GM18907 (cell line): ENCODE data around the gene LRRTM3.
A peak's percentile ranks its signal among the peaks of the same experiment; 100 is the strongest.

Source experiments
- ATAC-seq: cut with Tn5 transposase; IDR thresholded peaks from one replicate; pipeline ENCODE4 v1.9.1; 2021; ENCODE audit warnings: mild to moderate bottlenecking, moderate library complexity; ENCODE audit not compliant: unreplicated experiment

The LRRTM3 gene

GRCh38 chr10:66925896-66926715 lies at the start of gene LRRTM3:
TSS of gene LRRTM3 (plus strand) at chr10:66926036.
- peak; percentile 100 for ATAC-seq

- no peak for ATAC-seq
Observed at GRCh38 chr10:66877361-66877760, 48.5 kb upstream of the LRRTM3 start.

DNA sequence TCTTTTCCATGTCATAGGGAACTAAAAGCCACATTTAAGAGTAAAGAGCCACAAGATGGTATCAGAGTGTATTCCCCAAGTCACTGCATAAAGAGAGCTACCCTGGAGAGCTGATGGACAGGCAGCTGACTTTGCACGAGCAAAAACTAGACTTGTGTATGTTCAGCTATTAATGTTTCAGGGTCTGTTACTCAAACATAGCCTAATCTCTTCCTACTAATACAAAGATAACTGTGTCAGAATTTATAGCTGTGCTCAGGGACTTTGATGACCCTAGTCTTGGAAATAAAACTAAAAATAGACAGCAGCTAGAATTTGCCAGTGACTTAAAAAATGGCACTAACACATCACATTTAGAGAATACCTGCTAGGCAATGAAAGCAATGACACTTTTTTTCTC lies 45.5 kb upstream of the LRRTM3 start:
- no peak for ATAC-seq

DNA sequence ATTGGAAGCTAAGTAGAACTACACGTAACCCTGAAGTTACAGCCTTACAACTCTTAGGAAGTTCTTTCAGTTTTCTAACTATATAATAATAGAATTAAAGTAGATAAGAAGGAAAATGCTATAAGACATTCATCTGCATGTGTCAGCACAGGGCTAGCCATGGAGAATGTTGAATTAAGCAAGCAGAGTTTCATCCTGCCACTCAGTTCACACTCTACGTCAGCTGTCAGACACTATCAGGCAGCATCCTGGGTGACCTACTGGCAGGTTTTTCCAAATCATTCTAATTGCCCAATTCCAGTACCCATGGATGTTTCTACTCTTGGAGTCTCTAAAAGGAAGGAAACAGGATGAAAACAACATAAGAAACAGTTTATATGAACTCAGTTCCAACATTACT lies 45.0 kb upstream of the LRRTM3 start:
- ATAC-seq, result no peak

GRCh38 chr10:66881814-66882213 lies 44.0 kb upstream of the LRRTM3 start:
- no peak for ATAC-seq

DNA sequence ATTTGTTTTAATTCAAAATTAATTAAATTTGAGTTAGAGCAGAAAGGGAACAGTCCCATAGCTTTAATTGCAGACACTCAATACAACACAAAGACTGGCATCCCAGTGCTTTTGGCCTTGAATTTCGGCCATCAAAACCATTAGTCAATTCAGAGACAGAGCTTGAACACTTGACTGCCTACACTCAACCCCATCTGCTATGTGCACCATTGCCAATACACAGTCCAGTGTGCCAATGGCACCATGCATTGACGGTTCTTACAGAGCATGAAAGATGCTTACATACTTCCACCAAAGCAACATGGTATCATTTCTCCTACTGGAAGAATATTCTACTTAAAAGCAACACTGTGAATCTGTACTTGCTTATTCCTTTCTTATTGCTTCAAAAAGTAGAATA lies 43.6 kb upstream of the LRRTM3 start:
- no peak for ATAC-seq

DNA sequence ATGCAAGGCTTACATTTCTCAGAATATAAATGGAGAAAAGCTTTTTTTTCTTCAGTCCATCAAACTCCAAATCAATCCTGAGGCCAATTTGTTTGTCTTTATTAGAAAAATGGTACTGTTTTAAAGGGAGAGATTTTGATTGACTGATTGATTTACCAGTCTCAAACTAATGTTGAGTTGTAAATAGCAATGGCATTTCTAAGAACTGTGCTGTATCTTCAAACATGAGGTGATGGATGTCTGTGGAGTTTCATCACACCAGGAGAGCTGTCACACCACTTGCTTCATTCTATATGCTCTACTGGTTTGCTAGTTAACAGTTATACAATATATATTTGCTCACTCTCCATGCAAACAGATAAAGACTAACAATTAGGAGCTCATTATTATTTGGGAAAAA lies 39.0 kb upstream of the LRRTM3 start:
- no peak for ATAC-seq

- ATAC-seq, result no peak
Observed at GRCh38 chr10:66888237-66888636, 37.6 kb upstream of the LRRTM3 start.

DNA sequence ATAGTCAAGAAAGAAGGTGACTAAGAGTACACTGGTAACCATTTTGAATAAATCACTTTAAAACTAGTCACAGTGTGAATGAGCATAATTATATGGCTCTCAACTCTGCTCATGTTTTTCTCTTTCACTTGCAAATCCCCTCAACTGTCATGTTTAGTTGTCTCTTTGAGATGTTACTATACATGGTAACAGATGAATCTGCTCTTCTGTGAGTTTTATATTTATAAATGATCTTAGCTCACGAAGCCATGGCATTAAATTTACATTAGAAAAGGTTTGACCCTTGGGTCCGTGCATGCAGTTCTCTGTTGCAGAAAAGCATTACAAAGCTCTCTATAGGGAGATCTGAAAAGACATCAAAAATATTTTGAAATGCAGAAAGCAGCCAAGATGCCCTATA lies 33.0 kb upstream of the LRRTM3 start:
- ATAC-seq, result no peak

- no peak for ATAC-seq
Observed at GRCh38 chr10:66910671-66911070, 15.2 kb upstream of the LRRTM3 start.

DNA sequence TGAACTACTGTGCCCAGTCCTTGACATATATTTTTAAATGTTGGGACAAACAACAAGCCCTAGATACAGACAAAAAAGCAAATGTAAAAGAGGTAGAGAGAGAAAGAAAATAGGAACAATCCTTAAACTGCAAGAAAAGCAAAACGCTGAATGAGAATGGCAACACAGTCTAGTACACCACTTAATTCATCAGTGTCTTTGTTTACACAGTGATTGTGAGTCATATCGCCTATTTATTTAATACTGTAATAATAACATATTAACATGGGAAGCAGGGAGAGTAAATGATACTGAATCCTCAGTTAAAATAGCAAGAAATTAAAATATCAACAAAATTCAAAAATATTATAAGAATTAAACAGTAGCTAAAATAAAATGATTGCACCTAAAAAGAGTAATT lies 9.8 kb upstream of the LRRTM3 start:
- no peak for ATAC-seq

DNA sequence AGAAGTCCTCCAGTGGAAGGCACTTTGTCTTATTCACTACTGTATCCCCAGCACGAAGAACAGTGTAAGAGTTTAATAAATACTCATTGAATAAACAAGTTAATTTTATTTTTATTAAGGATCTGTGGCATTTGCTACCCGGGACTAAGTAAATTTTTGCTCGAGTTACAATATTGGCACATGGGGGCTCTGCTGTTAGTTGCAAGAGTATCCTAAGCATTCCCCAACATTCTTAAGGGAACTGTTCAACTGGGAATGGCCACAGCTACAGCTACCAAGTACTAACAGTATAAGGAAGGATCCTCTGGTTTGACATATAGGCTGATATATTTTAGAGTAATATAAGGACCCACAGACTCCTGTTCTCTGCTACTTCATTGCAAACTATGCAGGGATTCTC lies 8.7 kb upstream of the LRRTM3 start:
- no peak for ATAC-seq

DNA sequence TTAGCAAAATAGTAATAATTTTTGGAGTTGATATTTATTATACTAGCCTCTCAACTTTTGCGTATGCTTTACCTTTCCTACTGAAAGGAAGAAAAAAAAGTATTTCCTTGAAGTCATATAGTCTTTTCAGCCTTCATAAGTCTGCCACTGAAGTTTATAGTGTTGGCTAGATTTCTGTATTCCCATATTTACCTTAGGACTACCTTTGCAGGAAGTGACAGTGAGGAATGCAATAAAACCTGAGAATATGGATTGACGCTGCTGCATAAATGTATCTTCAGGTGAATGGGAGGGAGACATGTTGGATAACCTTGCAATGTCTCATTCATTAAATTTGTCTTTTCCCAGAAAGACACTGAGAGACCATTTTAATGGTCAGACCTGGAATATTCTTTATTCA lies 6.6 kb upstream of the LRRTM3 start:
- ATAC-seq, result no peak

DNA sequence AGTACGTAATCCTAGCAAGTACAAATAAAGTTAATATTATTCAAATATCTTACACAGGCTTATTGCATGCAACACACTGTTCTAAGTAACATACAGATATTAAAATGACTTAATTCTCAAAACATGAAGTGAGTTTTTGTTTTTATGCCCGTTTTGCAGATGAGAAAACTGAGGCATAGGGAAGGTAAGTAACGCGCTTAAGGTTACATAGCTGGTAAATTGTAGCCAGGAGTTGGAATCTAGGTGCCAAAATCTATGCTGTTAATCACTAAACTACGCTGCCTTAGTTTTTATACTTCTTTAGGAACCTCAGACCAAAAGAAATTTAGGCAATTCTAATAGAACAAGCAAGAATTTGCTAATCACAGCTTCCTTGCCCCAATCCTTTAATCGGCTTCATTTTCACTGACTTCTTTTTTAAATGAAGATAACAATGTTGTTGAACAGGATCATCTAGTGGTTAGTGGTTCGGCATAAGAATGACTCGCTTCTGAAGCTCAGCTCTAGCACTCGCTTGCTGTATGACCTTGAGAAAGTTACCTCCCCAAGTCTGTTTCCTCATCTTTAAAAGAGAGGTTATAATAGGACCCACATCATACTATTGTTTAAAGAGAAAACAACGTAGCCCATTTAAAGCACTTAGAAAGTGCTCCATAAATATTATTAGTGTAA lies 1.0 kb upstream of the LRRTM3 start:
- ATAC-seq, result no peak

DNA sequence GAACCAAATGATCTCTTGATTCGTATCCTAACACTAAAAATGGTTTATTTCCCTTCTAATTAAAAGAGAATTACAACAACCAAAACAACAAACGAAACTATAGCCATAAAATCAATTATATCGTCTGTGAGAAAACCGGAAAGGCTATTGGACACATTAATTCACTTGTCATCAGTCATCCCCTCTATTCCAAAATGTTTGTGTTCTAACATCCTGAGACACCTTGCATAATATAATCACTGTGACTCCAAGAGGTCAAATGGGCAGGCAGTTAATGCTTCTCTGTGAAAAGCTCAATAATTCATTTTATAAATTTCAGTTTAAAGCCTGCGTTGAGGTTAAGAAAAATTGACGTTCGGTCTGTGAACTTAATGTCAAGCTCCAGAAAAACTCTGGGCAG lies 463 bp upstream of the LRRTM3 start:
- no peak for ATAC-seq

- ATAC-seq, result no peak
Observed at GRCh38 chr10:66926841-66927240, 1.0 kb downstream of the LRRTM3 start.

DNA sequence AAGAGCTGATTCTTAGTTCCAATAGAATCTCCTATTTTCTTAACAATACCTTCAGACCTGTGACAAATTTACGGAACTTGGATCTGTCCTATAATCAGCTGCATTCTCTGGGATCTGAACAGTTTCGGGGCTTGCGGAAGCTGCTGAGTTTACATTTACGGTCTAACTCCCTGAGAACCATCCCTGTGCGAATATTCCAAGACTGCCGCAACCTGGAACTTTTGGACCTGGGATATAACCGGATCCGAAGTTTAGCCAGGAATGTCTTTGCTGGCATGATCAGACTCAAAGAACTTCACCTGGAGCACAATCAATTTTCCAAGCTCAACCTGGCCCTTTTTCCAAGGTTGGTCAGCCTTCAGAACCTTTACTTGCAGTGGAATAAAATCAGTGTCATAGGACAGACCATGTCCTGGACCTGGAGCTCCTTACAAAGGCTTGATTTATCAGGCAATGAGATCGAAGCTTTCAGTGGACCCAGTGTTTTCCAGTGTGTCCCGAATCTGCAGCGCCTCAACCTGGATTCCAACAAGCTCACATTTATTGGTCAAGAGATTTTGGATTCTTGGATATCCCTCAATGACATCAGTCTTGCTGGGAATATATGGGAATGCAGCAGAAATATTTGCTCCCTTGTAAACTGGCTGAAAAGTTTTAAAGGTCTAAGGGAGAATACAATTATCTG lies 1.6 kb downstream of the LRRTM3 start:
- no peak for ATAC-seq

- no peak for ATAC-seq
Observed at GRCh38 chr10:66927971-66928770, 2.3 kb downstream of the LRRTM3 start.

GRCh38 chr10:66928776-66929175 lies 2.9 kb downstream of the LRRTM3 start:
- ATAC-seq, result no peak

- ATAC-seq, result no peak
Observed at GRCh38 chr10:66929375-66929774, 3.5 kb downstream of the LRRTM3 start.

DNA sequence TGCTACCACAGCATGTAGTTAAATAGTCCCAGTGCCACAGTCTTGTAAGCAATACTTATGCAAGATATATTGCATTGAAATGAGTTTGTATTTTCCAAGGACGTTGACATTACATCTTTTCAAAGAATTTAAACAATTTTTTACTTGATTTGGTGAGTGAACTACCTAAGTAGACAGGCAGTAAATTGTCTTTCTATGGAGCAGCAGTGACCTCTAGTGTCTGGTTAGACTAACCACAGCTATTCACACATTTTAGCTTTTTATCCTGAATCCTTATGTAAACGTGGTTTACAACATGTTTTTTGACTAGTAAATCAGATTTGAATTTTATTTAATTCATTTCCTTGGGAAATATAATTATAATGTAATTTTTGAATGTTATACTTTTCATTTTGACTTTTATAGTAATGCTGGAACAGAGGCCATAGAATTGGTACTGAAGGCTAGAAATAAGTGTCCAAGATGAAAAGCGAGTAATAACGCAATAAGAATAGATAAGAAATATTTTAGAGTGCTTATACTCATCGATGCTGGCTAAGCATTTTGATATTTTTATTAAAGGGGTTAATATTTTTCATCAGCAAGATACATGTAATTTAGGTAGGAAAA lies 5.6 kb downstream of the LRRTM3 start:
- peak; percentile 76 for ATAC-seq
